GM19438 (cell line): ENCODE results near the gene PAK4.

Experiments
- ATAC-seq: cut with Tn5 transposase; IDR thresholded peaks from one replicate; pipeline ENCODE4 v1.9.1; 2021; ENCODE audit warnings: low read depth; ENCODE audit not compliant: unreplicated experiment

Gene PAK4

DNA sequence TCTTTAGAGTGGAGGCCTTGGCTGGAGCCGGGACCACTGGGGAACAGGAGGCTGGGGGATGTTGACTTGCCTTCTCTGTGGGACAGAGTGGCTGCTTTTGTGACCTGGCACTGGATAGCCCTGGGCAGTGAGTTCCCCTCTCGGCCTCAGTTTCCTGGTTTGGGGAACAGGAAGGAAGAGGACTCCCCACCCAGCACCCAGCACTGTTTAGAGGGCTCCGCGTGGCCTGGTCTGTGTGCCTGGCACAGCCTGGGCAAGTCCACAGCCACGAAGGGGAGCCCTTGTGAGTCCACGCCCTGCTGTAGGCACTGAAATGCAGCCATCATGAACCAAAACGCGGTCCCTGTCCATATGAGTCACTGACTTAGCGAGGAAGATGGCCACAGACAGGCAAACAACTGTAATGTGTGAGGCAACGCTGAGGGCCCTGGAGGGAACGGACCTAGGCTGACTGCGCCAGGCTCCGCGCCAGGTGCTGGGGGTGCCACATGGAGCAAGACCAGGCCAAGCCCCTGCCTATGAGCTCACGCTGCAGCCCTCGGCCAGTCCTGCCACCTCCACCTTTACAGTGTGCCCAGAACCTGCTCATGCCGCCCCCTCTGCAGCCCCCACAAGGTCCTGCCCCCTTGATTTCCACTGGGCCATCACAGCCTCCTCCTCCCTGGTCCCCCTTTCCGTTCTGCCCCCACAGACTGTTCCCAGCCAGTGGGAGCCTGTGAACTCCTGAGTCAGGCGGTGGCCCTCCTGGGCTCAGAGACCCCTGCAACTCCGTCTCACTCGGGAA, 35.5 kb downstream of the PAK4 start:
- ATAC-seq = no peak

DNA sequence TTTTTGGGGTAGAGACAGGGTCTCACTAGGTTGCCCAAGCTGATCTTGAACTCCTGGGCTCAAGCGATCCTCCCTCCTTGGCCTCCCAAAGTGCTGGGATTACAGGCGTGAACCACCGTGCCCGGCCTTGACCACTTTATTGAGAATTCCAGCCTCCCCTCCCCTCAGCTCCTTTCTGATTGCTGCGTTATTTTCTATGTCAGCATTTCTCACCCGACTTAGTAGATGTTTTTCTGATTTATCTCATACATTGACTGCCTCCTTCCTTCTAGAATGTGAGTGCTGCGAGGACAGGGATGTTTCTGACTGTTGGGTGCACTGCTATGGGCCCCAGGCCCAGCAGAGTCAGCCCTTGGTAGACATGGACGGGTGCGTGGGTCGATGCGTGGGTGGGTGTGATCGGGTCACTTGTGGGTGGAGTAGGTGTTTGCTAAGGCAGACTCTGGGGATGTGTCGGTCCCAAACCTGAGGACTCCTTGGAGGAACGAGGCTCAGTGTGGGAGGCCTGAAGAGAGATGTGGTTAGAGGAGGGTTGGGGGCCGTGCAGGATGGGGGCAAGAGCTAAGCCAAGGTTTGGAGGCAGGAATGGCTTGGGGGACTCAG, 37.0 kb downstream of the PAK4 start:
- no peak for ATAC-seq

DNA sequence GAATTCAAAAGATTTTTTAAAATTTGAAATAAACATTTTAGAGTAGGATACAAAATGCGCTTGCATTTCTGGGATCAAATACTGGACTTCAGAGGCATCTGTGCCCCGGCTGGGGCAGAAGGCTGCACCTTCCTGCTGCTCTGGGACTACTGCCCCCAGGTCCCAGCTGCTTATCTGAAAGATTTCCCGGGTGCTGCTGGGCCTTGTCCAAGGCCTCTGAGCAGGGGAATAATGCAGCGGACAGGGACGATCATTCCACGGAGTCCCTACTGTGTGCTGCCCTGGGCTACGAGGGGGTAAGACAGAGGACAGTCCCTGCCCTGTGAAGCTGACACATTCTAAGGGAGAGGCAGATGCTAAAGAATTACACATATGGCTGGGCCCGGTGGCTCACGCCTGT, 38.0 kb downstream of the PAK4 start:
- no peak for ATAC-seq

DNA sequence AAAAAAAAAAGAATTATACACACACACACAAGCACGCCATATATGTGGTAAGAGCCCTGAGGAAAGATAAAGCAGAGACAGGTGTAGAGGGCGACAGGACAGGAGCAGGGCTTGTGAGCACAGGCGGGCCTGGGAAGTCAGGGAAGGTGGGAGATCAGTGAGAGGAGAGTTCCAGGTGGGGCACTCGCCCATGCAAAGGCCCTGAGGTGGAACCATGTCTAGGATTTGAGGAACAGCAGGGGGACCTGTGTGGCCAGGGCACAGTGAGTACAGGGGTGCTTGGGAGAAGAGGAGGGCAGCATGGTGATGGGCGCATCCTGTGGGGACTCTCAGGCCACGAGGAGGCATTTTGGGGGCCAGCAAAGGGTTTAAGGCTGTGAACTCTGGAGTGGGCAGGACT, 38.7 kb downstream of the PAK4 start:
- ATAC-seq = no peak

DNA sequence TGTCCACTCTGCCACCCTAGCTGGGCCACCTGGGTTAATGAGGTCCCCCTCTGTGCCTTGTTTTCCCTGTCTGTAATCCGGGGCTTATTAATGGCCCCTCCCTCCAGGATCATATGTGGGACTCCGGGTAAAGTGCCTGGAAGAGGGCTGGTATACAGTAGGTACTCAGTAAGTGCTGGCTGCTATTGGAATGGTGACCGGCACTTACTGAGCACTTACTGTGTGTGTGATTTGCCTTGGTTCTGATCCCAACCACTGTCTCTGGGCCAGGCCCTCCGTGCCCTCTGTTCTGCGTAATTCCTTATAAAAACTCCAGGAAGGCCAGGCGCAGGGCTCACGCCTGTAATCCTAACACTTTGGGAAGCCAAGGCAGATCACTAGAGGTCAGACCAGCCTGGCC, 40.3 kb downstream of the PAK4 start:
- no peak for ATAC-seq

DNA sequence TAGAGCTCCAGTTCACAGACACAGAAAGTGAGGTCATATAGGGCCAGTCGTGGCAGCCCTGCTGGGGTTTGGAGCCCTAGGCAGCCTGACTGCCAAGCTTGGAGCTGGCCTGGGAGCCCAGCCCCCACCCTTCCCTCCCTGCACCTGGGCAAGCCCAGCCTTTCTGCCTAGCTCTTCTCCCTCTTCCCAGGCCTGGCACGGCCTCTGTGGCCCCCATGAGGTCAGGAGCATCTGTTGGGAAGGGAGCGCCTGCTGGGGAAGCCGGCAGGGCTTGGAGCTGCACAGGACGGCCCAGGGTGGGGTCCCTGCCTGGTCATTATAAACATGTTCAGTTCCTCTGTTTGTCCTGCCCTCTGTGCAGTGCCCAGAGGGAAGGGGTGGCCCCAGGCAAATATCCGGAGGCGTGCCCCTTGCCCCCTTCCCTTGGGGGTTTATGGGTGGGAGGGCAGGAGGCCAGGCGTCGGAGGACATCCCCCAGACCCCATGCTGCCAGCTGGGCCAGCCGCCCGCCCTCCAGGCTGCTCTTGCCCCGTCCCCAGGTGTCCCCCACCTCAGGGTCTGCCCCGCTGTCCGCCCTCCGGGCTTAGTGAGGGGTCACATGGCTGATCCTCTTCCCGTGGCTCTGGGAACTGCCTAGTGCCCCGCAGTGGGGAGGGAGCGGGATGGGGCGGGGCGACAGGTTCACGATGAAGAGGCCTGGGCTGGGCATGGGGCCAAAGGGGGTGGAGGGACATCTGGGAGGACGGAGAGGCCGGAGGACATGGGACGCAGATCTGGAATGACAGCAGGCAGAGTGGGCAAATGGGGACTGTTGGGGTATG, 41.2 kb downstream of the PAK4 start:
- no peak for ATAC-seq

DNA sequence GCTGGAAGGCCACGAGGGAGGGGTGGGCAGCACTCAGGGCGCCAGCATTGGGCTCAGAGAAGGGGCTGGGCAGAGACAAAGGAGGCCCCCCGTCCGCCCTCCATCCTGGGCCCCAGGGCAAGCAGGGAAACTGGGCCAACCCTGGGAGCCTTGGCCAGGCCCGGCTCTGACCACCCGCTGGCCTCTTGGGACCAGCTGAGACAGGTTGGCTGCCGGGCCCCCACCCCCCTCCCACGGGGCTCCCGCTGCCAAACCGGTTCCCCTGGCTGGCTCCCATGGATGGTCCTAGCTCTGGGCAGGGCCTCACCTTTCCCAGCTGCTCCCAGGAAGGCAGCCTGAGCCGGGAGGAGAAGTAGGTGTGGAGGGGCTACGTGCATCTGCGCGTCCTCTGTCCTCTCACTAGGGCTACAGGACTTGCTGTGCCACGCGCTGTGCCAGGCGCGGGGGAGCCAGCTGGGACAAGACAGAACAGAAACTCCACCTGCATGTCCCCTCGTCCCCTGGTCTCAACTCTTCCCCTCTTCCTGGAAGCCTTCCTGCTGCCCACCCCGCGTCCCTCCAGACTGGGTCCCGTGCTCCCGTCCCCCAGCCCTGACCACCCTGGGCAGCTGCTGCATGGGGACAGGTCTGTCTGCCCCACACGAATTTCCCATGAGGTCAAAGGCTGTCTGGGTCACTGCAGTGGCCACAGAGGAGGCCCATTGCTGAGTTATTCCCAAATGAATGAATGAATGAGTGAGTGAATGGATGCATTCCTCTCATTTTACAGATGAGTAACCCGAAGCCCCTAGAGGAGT, 42.1 kb downstream of the PAK4 start:
- no peak for ATAC-seq

DNA sequence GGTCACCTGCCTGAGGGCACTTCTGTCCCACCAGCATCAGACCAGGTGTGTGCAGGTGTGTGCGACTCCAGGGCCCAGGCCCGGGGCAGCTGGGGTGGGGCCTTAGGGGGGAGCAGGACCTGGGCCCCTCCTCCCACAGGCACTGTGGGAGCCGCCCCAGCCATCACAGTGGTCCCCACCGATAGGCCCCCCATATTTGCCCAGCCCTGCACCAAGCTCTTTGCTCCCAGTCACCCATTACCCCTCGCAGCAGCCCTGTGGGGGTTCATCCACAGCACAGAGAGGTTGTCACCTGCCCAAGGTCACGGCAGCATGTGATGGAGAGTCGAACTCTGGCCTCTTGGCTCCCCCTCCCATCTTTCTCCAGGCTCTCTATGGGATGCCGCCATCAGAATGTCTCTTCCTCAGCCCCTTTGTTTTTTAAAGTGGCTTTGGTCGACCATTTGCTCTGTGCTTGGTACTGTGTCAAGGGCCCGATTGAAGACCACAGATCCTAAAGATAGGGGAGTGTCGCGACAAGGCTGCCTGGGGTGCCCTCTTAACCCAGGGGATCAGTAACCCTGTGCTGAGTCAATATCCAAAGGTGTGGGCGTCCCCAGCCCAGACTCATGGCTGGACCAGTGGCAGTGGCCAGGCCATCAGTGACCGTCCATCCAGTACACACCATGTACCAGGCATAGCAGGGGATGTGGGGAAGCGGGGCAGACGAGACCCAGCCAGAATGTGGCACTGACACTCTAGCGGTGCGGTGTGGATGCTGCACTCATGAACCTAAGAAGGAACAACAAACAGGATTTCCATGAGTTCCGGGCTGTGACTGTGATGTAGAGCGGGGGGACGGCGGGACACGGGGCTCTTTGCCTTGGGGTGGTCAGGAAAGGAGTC, 42.9 kb downstream of the PAK4 start:
- ATAC-seq = no peak

DNA sequence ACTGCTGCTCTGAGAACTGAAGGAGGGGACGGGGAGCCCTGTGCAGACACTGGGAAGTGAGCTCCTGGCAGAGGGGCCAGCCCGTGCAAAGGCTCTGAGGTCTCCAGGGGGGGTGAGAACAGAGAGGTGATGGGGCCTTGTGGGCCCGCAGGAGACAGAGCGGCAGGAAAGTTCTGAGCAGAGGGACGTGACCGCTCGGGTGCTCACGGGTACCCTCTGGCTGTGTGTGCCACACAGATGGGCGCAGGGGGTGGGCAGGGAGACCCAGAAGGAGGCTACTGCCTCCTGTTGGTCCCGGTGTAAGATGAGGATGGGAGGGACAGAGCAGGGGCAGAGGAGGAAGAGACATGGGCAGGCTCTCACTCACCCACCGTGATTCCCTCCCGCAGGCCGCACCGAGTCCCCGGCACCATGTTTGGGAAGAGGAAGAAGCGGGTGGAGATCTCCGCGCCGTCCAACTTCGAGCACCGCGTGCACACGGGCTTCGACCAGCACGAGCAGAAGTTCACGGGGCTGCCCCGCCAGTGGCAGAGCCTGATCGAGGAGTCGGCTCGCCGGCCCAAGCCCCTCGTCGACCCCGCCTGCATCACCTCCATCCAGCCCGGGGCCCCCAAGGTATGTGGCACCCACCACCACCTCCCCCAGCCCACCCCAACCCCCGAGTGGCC, 43.7 kb downstream of the PAK4 start:
- ATAC-seq = no peak

DNA sequence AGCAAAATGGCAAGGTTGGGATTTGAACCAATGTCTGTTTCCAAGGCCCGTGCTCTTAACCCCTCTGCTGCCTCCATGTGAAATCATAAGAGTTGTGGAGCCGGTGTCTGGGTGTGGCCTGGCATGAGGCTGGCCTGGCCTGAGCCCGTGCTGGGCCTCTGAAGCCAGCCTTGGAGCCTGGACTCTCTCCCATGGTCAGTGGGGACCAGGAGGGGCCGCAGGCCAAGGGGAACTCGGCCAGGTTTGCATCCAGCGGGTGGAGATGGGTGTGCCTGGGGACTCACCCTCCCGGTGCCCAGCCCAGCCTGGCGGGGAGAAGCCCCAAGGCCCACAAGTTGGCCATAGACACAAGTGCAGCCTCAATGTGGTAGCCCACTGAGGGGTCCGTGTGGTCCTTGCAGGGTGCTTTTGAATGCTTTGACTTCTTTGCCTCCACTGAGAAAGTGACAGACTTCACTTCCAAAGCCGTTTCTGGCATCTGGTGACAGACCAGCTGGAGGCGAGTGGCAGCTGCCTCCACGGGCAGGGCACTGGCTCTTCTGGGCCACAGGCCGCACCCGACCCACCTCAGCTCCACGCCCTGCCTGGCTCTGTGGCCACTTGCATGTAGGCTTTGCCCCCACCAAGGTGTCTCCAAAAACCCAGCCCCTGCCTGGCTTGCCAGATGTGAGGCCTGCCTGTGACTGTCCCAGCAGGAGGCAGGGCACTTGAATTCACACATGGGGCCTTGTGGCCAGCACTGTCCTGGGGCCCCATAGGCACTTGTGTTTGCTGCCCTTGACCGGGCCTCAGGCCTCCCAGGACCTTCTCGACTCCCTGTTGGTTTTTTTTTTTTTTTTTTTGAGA, 45.0 kb downstream of the PAK4 start:
- ATAC-seq = no peak

DNA sequence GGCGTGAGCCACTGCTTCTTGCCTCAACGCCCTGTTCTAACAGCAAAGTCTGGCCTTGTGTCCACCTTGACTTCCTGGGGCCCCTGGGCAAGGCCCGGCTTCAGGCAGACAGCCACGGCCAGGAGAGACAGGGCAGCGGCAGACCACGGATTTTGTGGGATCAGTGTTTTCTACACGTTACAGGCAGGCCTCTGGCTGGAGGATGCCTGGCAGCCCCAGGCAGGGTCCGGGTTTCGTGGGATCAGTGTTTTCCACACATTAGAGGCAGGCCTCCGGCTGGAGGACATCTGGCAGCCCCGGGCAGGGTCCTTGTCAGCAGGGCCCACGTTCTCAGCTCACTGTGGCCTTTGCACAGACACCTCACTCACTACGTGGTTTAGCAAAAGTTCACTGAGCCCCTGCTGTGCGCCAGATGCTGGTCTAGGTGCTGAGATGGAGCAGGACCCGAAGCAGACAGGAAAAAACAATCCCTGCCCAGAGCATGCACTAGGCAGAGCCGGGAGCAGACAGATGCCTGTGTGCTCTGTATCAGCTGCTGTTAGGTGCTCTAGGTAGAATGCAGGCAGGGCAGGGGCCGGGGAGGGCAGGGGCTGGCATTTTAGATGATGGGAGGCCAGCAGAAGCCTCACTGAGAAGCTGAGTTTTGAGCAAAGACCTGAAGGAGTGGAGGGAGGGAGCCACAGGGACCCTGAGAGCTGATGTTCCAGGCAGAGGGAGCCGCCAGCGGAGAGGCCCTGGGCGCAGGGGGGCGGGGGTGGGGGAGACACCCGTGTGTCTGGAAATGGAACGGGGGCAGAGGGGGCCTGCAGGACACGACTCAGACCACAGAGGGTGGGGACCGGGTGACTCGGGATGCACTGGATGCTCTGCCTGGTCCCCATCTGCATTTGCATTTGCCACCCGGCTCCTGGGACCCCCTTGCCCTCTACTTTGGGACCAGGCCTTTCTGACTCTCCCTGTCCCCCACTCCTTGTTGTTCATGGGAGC, 46.2 kb downstream of the PAK4 start:
- ATAC-seq = no peak

DNA sequence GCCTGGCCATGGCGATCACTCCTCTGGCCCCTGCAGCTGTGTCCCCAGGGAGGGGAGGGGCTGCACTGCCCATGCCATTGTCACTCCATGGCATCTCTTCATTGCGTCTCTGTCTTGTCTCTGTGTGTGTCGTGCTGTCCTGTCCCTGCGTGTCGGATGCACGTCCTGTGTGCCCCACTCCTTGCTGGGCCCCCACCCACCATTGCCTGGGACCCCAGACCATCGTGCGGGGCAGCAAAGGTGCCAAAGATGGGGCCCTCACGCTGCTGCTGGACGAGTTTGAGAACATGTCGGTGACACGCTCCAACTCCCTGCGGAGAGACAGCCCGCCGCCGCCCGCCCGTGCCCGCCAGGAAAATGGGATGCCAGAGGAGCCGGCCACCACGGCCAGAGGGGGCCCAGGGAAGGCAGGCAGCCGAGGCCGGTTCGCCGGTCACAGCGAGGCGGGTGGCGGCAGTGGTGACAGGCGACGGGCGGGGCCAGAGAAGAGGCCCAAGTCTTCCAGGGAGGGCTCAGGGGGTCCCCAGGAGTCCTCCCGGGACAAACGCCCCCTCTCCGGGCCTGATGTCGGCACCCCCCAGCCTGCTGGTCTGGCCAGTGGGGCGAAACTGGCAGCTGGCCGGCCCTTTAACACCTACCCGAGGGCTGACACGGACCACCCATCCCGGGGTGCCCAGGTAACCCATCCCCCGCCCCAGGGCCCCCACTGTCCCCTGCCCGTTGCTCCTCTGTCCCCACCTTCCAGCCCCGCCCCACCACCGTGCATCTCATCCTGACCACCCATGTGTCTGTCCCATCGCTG, 47.3 kb downstream of the PAK4 start:
- no peak for ATAC-seq

DNA sequence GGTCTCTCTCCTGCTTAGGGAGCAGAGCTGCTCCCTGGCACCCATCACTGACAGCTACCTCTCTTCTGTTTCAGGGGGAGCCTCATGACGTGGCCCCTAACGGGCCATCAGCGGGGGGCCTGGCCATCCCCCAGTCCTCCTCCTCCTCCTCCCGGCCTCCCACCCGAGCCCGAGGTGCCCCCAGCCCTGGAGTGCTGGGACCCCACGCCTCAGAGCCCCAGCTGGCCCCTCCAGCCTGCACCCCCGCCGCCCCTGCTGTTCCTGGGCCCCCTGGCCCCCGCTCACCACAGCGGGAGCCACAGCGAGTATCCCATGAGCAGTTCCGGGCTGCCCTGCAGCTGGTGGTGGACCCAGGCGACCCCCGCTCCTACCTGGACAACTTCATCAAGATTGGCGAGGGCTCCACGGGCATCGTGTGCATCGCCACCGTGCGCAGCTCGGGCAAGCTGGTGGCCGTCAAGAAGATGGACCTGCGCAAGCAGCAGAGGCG, 48.0 kb downstream of the PAK4 start:
- no peak for ATAC-seq

DNA sequence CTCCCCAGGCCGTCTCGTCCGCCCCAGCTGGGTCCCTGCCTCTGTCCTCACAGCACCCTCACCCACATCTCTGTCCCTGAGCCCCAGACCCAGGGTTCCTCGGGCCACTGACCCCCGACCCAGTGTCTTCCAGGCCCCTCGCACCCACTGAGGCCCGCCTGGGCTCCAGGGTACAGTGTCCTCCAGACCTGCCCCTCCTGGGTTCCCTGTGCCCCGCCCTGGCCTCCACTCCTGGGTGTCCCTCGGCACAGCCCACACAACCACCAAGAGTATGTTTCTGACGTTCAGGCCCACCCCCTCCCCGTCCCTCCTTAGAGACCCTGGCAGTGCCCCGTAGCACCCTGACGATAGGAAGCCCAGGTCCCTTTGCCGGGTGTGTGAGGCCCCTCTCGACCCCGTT, 48.6 kb downstream of the PAK4 start:
- ATAC-seq = no peak

DNA sequence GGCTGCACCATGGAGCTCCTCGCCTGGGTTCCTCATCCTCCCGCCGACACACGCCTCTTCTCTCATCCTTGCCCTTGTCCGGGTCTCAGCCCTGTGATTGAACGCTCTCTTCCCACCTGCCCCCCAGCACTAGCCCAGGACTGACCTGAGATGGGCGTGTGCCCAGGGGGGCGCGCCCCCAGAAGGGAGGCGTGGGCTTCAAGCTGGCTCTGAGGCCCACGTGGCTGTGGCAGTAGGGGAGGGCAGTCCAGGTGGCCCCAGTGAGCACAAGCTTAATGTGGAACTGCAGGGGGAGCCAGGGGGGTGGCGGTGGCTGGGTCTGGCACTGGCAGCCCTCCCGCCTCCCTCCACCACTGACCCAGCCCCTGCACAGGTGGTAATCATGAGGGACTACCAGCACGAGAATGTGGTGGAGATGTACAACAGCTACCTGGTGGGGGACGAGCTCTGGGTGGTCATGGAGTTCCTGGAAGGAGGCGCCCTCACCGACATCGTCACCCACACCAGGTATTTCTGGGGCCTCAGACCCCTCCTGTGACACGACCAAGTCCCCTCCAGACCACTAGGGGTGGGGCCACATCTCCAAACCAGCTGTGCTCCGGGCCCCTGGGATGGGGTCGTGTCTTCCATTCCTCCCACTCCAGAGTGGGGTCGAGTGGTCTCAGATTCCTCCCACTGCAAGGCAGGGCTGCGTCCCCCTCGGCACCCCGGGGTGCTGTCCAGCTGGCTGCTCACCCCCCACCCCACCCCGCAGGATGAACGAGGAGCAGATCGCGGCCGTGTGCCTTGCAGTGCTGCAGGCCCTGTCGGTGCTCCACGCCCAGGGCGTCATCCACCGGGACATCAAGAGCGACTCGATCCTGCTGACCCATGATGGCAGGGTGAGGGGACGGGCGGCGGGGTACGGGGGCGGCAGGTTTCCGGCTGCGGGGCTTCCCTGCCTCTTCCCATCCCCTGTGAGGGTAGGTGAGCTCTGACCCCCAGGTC, 49.3 kb downstream of the PAK4 start:
- no peak for ATAC-seq
